ENCODE results near the gene SUMF1.

The SUMF1 gene

DNA sequence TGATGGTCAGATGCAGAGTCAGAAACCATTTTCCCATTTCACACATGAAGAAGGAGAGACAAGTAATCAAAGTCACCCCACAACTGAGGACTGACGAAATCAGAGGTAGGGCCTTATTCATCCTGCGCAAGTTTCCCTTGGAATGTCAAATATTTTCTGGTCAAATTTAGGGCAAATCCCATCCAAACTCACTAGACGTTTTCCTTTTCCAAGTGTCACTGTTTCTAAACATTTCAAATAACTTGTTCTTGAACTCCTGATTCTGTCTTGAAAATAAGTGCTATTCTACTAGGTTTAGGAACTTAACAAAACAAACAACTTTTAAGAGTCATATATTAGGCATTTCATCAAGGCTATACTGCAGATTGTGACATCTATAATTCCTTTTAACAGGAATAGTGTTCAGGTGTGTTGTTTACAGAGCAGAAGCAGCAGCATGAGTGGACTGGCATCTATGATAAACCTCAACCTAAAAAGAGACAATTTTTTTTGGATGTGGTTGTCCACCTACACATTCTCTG lies 40.7 kb downstream of the SUMF1 start:
- Histone ChIP-seq H3K9ac (ENCODE audit: low read length) (no peak overlapping the region), H3K27ac (ENCODE audit: low read depth, low read length, poor library complexity, severe bottlenecking) (no peak overlapping the region), H3F3A (ENCODE audit: insufficient read depth, low read length) (no peaks in the 10 kb centered on the region), H3K36me3 (ENCODE audit: insufficient read depth, low read length) (no peaks in the 10 kb centered on the region), H3K79me2 (ENCODE audit: insufficient read depth, low read length) (no peaks in the 10 kb centered on the region), H3K9me3 (ENCODE audit: low read length) (peaks cover under 1% of the 10 kb centered on the region; the same call in 1 of the 2 replicates), H3K27me3 (ENCODE audit: insufficient read depth, low read length) (no peaks in the 10 kb centered on the region), H3K4me2 (ENCODE audit: low read length) (no peak overlapping the region), H4K20me1 (ENCODE audit: insufficient read depth, low read length) (no peaks in the 10 kb centered on the region), H2AFZ (ENCODE audit: low read length) (no peak overlapping the region), H3K9me2 (ENCODE audit: low read depth, low read length) (no peaks in the 10 kb centered on the region), H3K4me3 (ENCODE audit: low read depth, low read length, poor library complexity, severe bottlenecking) (no peak overlapping the region), H3K4me1 (ENCODE audit: insufficient read depth, low read length, severe bottlenecking) (no peaks in the 10 kb centered on the region)
- TF ChIP-seq EZH2 (IDR thresholded peaks at IDR 0.05; ENCODE audit: borderline replicate concordance, low read length) = no peak
- TF ChIP-seq, protein P1, sequence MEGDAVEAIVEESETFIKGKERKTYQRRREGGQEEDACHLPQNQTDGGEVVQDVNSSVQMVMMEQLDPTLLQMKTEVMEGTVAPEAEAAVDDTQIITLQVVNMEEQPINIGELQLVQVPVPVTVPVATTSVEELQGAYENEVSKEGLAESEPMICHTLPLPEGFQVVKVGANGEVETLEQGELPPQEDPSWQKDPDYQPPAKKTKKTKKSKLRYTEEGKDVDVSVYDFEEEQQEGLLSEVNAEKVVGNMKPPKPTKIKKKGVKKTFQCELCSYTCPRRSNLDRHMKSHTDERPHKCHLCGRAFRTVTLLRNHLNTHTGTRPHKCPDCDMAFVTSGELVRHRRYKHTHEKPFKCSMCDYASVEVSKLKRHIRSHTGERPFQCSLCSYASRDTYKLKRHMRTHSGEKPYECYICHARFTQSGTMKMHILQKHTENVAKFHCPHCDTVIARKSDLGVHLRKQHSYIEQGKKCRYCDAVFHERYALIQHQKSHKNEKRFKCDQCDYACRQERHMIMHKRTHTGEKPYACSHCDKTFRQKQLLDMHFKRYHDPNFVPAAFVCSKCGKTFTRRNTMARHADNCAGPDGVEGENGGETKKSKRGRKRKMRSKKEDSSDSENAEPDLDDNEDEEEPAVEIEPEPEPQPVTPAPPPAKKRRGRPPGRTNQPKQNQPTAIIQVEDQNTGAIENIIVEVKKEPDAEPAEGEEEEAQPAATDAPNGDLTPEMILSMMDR (IDR thresholded peaks at IDR 0.05; ENCODE audit: low read length) = no peak

DNA sequence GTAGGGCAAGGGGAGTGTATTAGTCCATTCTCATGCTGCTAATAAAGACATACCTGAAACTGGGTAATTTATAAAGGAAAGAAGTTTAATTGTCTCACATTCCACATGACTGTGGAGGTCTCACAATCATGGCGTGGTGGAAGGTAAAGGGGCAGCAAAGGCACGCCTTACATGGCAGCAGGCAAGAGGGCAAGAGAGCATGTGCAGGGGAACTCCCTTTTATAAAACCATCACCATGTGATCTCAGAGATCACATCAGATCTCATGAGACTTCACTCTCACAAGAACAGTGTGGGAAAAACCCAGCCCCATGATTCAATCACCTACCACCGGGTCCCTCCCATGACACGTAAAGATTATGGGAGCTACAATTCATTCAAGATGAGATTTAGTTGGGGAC lies 41.4 kb downstream of the SUMF1 start:
- no peaks in the 10 kb centered on the region for H3K9me2 ChIP-seq (ENCODE audit: low read depth, low read length)
- H3K4me3 ChIP-seq (ENCODE audit: low read depth, low read length, poor library complexity, severe bottlenecking) = no peak overlapping the region
- TF ChIP-seq, protein P1 (IDR thresholded peaks at IDR 0.05; ENCODE audit: low read length) = no peak
- TF ChIP-seq EZH2 (IDR thresholded peaks at IDR 0.05; ENCODE audit: borderline replicate concordance, low read length) = no peak
- no peaks in the 10 kb centered on the region for H3K79me2 ChIP-seq (ENCODE audit: insufficient read depth, low read length)
- no peaks in the 10 kb centered on the region for H3K9me3 ChIP-seq (ENCODE audit: low read length)
- no peak overlapping the region for H2AFZ ChIP-seq (ENCODE audit: low read length)
- no peaks in the 10 kb centered on the region for H3K27me3 ChIP-seq (ENCODE audit: insufficient read depth, low read length)
- no peaks in the 10 kb centered on the region for H3K4me1 ChIP-seq (ENCODE audit: insufficient read depth, low read length, severe bottlenecking)
- H3K4me2 ChIP-seq (ENCODE audit: low read length) = no peak overlapping the region
- H3K27ac ChIP-seq (ENCODE audit: low read depth, low read length, poor library complexity, severe bottlenecking) = no peak overlapping the region
- no peak overlapping the region for H3K9ac ChIP-seq (ENCODE audit: low read length)
- no peaks in the 10 kb centered on the region for H3F3A ChIP-seq (ENCODE audit: insufficient read depth, low read length)
- H4K20me1 ChIP-seq (ENCODE audit: insufficient read depth, low read length) = no peaks in the 10 kb centered on the region
- no peaks in the 10 kb centered on the region for H3K36me3 ChIP-seq (ENCODE audit: insufficient read depth, low read length)

DNA sequence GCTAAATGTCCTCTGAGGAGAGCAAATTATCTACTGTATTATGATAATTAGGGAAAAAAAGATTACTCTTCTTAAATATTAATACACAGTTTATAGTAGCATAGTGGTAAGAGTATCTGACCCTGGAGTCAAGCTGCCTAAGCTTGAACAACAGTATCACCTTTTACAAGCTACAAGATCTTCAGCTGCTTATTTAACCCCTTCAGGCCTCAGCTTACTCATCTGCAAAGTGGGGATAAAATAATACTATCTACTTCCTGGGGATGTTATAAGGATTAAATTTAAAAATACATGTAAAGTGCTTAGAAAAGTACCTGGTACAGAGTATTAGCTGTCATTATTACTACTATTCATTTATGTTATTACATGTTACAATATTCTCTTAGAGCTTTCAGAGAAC lies 42.0 kb downstream of the SUMF1 start:
- no peaks in the 10 kb centered on the region for H3K27me3 ChIP-seq (ENCODE audit: insufficient read depth, low read length)
- no peak overlapping the region for H3K27ac ChIP-seq (ENCODE audit: low read depth, low read length, poor library complexity, severe bottlenecking)
- no peaks in the 10 kb centered on the region for H4K20me1 ChIP-seq (ENCODE audit: insufficient read depth, low read length)
- H2AFZ ChIP-seq (ENCODE audit: low read length) = no peak overlapping the region
- no peaks in the 10 kb centered on the region for H3K79me2 ChIP-seq (ENCODE audit: insufficient read depth, low read length)
- H3K4me3 ChIP-seq (ENCODE audit: low read depth, low read length, poor library complexity, severe bottlenecking) = no peak overlapping the region
- H3F3A ChIP-seq (ENCODE audit: insufficient read depth, low read length) = no peaks in the 10 kb centered on the region
- H3K4me2 ChIP-seq (ENCODE audit: low read length) = no peak overlapping the region
- H3K4me1 ChIP-seq (ENCODE audit: insufficient read depth, low read length, severe bottlenecking) = no peaks in the 10 kb centered on the region
- no peaks in the 10 kb centered on the region for H3K36me3 ChIP-seq (ENCODE audit: insufficient read depth, low read length)
- H3K9me2 ChIP-seq (ENCODE audit: low read depth, low read length) = no peaks in the 10 kb centered on the region
- no peaks in the 10 kb centered on the region for H3K9me3 ChIP-seq (ENCODE audit: low read length)
- TF ChIP-seq EZH2 (IDR thresholded peaks at IDR 0.05; ENCODE audit: borderline replicate concordance, low read length) = no peak
- TF ChIP-seq, protein P1 (IDR thresholded peaks at IDR 0.05; ENCODE audit: low read length) = no peak
- no peak overlapping the region for H3K9ac ChIP-seq (ENCODE audit: low read length)

Data from OCI-LY1 (cell line).